Lung (tissue), 12 donors: ENCODE data around the gene ARHGEF19. TPM values are rescaled to one million over a fixed set of nuclear protein-coding genes. Genes with fewer than 3 reads are reported as not detected.

ENCODE experiments used
- ATAC-seq: fragments of 200-7000 bp; cut with Tn5 transposase; one replicate; pipeline ENCODE4 v1.9.1; 2020; ENCODE audit warnings: moderate number of reproducible peaks; ENCODE audit not compliant: insufficient read depth, low FRiP score
- DNase-seq, 3 donors: peaks; one replicate each; pipeline ENCODE4 v3.0.0-alpha.2; 2013 to 2017
- H3K27ac ChIP-seq, 2 donors: one replicate each; pipeline ENCODE4 v1.5.1; 2013; ENCODE audit warnings: mild to moderate bottlenecking in 2 of 2, moderate library complexity in 2 of 2, control low read depth in 1 of 2, inconsistent platforms in 1 of 2, low read depth in 1 of 2, low read length in 1 of 2
- H3K27me3 ChIP-seq, 3 donors: one replicate each; pipeline ENCODE4 v1.5.1; 2013; ENCODE audit warnings: low read length in 2 of 3; ENCODE audit not compliant: control insufficient read depth in 3 of 3, insufficient read depth in 3 of 3
- H3K36me3 ChIP-seq, 4 donors: one replicate each; pipeline ENCODE4 v1.5.1; 2013; ENCODE audit warnings: low read length in 4 of 4, mild to moderate bottlenecking in 1 of 4, moderate library complexity in 1 of 4; ENCODE audit not compliant: control insufficient read depth in 4 of 4, insufficient read depth in 4 of 4
- H3K4me1 ChIP-seq, 5 donors: one replicate each; pipeline ENCODE4 v1.5.1; 2013; ENCODE audit warnings: low read length in 5 of 5, mild to moderate bottlenecking in 2 of 5, moderate library complexity in 1 of 5; ENCODE audit not compliant: control insufficient read depth in 5 of 5, insufficient read depth in 5 of 5
- H3K4me3 ChIP-seq: one replicate; pipeline ENCODE4 v1.5.1; 2013; ENCODE audit warnings: mild to moderate bottlenecking, control low read depth, moderate library complexity
- H3K9ac ChIP-seq, 2 donors: one replicate each; pipeline ENCODE4 v1.5.1; 2013; ENCODE audit warnings: low read length in 2 of 2, control low read depth in 1 of 2; ENCODE audit not compliant: insufficient read depth in 1 of 2
- H3K9me3 ChIP-seq, 4 donors: one replicate each; pipeline ENCODE4 v1.5.1; 2013; ENCODE audit warnings: low read length in 3 of 4, mild to moderate bottlenecking in 1 of 4, moderate library complexity in 1 of 4; ENCODE audit not compliant: control insufficient read depth in 4 of 4, insufficient read depth in 3 of 4
- WGBS, 2 donors: extraction: QIAGEN DNeasy Blood & Tissue Kit; methylation state at CpG; one replicate each; pipeline ENCODE4 v1.1.7; 2013; 5-methylcytosine and 5-hydroxymethylcytosine counted together
- polyA plus RNA-seq, 2 donors: library from polyadenylated mRNA; stranded (reverse); fragments of 200-250 nt; gene quantifications; one replicate each; pipeline ENCODE4 v1.2.1, GENCODE V29; 2013
- total RNA-seq, 2 donors: library from RNA; depleted of rRNA in 1 of 2; stranded (reverse); fragments of >200 nt in 1 of 2; gene quantifications; one replicate each; pipeline ENCODE4 v1.2.1, GENCODE V29; 2014 to 2021
- TF ChIP-seq, protein P1 (sequence below): IDR thresholded peaks from 2 replicates; pipeline ENCODE4 v1.5.1; 2012; ENCODE audit warnings: mild to moderate bottlenecking; ENCODE audit errors: control extremely low read depth, extremely low read depth
- donor health status: control.
- donor health status: control.
- donor health status: Bipolar disorder and iron deficiency.
- donor health status: healthy.
- donor health status: DM: yes; HTN: yes; CAD: no.

The ARHGEF19 gene
- total and polyA plus RNA-seq, 4 donors = 9.5 to 17.3 (median 14.8) TPM

DNA sequence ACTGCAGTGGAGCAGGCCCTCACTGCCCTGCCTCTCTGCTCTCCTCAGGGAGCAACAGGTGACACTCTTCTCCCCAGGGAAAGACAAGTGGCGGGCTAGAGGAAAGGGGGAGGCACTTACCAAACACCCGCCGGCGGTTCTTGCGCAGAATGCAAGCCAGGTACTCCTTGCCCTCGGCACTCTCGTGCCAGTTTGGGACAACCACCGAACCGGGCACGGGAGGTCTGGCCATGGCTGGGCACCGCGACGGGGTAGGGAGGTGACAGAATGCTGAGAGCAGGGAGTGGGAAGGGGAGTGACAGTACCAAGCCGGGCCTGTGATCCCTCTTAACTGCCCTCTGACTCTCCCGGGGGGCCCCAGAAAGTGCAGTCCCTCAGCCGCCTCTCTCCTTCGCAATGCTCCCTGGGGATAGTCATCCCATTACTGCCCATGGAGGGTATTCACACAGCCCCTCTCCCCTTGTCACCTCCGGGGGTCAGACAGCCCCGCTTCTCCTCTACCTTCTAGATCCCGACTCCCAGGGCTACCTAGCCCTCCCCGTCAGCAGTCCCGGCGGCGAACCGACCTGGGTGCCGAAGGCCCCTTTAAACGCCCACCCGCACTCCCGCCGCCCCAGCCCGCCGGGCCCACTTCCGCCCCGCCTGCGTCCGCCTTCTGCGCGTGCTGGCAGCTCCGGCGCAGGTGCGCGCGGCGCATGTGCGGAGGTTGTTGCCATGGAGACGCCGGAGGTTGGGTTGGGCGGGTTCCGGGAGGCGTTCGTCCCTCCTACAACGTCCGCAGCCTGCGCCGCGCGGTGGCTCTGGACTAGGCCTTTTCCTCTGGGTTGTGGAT lies 24.3 kb upstream of the ARHGEF19 start, which contains the start of gene CPLANE2:
TSS of gene CPLANE2 (minus strand) at position 673 of the 832 bp plus-strand sequence. CDS start at position 232, 441 bp downstream.
- H3K4me3 ChIP-seq = peak within 1 kb of the TSS; percentile 52
- WGBS, 2 donors = 1 to 3% methylated on average over 57 of the region's 57 CpGs
- peak within 1 kb of the TSS; percentile 76 to 78 for H3K9ac ChIP-seq
- DNase-seq (peak; percentile 93 to 97 (median 94)), ATAC-seq (peak; percentile 94)
- no peaks in the 10 kb centered on the region for H3K9me3 ChIP-seq
- H3K27me3 ChIP-seq = no peaks in the 10 kb centered on the region
- TF ChIP-seq, protein P1, sequence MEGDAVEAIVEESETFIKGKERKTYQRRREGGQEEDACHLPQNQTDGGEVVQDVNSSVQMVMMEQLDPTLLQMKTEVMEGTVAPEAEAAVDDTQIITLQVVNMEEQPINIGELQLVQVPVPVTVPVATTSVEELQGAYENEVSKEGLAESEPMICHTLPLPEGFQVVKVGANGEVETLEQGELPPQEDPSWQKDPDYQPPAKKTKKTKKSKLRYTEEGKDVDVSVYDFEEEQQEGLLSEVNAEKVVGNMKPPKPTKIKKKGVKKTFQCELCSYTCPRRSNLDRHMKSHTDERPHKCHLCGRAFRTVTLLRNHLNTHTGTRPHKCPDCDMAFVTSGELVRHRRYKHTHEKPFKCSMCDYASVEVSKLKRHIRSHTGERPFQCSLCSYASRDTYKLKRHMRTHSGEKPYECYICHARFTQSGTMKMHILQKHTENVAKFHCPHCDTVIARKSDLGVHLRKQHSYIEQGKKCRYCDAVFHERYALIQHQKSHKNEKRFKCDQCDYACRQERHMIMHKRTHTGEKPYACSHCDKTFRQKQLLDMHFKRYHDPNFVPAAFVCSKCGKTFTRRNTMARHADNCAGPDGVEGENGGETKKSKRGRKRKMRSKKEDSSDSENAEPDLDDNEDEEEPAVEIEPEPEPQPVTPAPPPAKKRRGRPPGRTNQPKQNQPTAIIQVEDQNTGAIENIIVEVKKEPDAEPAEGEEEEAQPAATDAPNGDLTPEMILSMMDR = no peak
- peaks cover 0 to 15% (median 4%) of the 10 kb centered on the region in 5 donors for H3K4me1 ChIP-seq
- H3K36me3 ChIP-seq = peaks cover 0 to 2% (median 0%) of the 10 kb centered on the region in 4 donors
- peak within 1 kb of the TSS; percentile 90 for H3K27ac ChIP-seq

DNA sequence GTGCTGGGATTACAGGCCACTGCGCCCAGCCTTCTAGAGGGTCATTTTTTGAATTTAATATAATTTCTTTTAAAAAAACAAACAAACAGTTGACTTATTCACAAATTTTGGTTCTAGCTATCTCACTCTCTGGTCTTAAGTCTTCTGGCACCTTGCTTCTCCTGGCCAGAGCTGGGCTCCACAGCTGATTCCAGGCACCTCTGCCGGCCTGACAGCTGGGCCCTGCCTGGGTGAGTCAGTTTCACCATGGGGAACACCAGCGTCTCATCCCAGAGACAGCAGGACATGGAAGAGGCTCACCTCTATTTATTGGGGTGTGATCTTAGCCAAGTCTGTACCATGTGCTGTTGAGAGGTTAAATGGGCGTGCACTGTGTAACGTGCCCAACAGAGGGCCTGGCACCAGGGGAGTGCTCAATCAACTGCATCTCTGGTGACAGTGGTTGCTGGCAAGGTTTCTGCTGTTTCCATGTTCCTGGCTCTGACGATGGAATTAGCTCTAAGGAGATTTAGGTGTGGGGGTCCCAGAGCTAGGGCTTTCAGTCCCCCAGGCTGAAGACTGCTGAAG lies 23.6 kb upstream of the ARHGEF19 start:
- TF ChIP-seq, protein P1 = peak; percentile 14
- ATAC-seq (peak; percentile 42), DNase-seq (peak in 2 of 3 donors; percentile 20 to 24)
- H3K4me3 ChIP-seq = peak overlapping the region; percentile 52
- peaks cover 0 to 4% (median 0%) of the 10 kb centered on the region in 4 donors for H3K36me3 ChIP-seq
- no peaks in the 10 kb centered on the region for H3K27me3 ChIP-seq
- no peak overlapping the region for H3K9ac ChIP-seq
- WGBS, 2 donors = 40 to 46% methylated on average over 6 of the region's 6 CpGs
- H3K9me3 ChIP-seq = no peaks in the 10 kb centered on the region
- H3K27ac ChIP-seq = peak overlapping the region; percentile 90
- peaks cover 0 to 15% (median 4%) of the 10 kb centered on the region in 5 donors for H3K4me1 ChIP-seq

DNA sequence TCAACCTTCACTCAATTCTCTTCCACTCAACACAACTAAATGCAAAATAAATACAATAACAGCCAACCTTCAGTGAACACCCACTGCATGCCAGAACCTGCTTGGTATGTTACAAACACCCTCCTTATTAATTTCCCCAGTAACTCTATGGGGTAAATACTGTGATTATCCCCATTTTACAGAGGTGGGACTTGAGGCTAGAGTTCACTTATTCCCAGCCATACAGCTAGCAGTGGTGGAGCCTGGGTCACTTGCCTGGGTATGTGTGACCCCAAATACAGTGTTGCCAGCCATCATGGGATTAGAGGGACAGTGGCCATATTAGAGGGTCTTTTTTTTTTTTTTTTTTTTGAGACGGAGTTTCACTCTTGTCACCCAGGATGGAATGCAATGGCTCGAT lies 22.9 kb upstream of the ARHGEF19 start:
- Histone ChIP-seq H3K27ac (no peak overlapping the region), H3K27me3 (no peaks in the 10 kb centered on the region), H3K4me3 (no peak overlapping the region), H3K9ac (no peak overlapping the region), H3K36me3 (peaks cover 0 to 4% (median 0%) of the 10 kb centered on the region in 4 donors), H3K9me3 (no peaks in the 10 kb centered on the region), H3K4me1 (peaks cover 0 to 15% (median 4%) of the 10 kb centered on the region in 5 donors)
- DNase-seq = no peak
- TF ChIP-seq, protein P1 = no peak
- 94 to 96% methylated on average over 2 of the region's 2 CpGs for WGBS, 2 donors
- ATAC-seq = no peak
